HepG2 (cell line): Measurements from ENCODE around the gene PLOD3. TPM values are rescaled to one million over a fixed set of nuclear protein-coding genes. Genes with fewer than 3 reads are reported as not detected.
A peak's percentile ranks its signal among the peaks of the same experiment; 100 is the strongest.

Experiments
- ATF1 ChIP-seq: IDR thresholded peaks from 2 replicates; pipeline ENCODE4 v1.6.1; 2016; ENCODE audit warnings: mild to moderate bottlenecking, control low read depth
- HMG20B ChIP-seq: conservative IDR thresholded peaks from 2 replicates; pipeline ENCODE4 v1.6.1; 2016; ENCODE audit warnings: missing genetic modification reagents, missing compliant biosample characterization
- MAFG ChIP-seq: sonication (generic); formaldehyde crosslinking; IDR thresholded peaks from 2 replicates; pipeline ENCODE4 v1.5.1; 2020; ENCODE audit warnings: mild to moderate bottlenecking, missing genetic modification reagents
- PAWR ChIP-seq: sonication (generic); formaldehyde crosslinking; IDR thresholded peaks from 2 replicates; pipeline ENCODE4 v1.4.0; 2020; ENCODE audit warnings: missing genetic modification reagents, mild to moderate bottlenecking, borderline replicate concordance
- RBM39 ChIP-seq: fragments of 200-400 bp; formaldehyde crosslinking; IDR thresholded peaks from one replicate; pipeline ENCODE4 v1.6.1; 2018; ENCODE audit warnings: antibody characterized with exemption, mild to moderate bottlenecking, low read depth, low read length; ENCODE audit not compliant: poor library complexity, severe bottlenecking
- SSRP1 ChIP-seq: IDR thresholded peaks from 2 replicates; pipeline ENCODE4 v1.6.1; 2016; ENCODE audit warnings: control low read depth
- TCF12 ChIP-seq, 2 experiments: fragments of 450-650 bp in 1 of 2; sonication (generic) in 1 of 2; formaldehyde crosslinking in 1 of 2; IDR thresholded peaks; 2 replicates each; pipeline versions ENCODE4 v1.6.1 to v1.8.0; 2017 to 2022; ENCODE audit warnings: antibody characterized with exemption in 1 of 2, mild to moderate bottlenecking in 1 of 2, missing genetic modification reagents in 1 of 2, moderate library complexity in 1 of 2
- TMF1 ChIP-seq: sonication (generic); formaldehyde crosslinking; IDR thresholded peaks from 2 replicates; pipeline ENCODE4 v1.8.1; 2022; ENCODE audit warnings: low read depth, missing genetic modification reagents
- ZBTB7B ChIP-seq: sonication (generic); formaldehyde crosslinking; IDR thresholded peaks from 2 replicates; pipeline ENCODE4 v1.4.0; 2020; ENCODE audit warnings: missing genetic modification reagents
- ZNF549 ChIP-seq: sonication (generic); formaldehyde crosslinking; IDR thresholded peaks from 2 replicates; pipeline ENCODE4 v1.5.0; 2020; ENCODE audit warnings: missing genetic modification reagents
- ZSCAN25 ChIP-seq: sonication (generic); formaldehyde crosslinking; IDR thresholded peaks from 2 replicates; pipeline ENCODE4 v1.8.0; 2022; ENCODE audit warnings: mild to moderate bottlenecking, missing genetic modification reagents
- polyA plus RNA-seq, 8 experiments: library from polyadenylated mRNA; depleted of rRNA in 3 of 8; stranded (reverse) in 7 of 8; unstranded in 1 of 8; fragments of >200 nt; fragmentation: Illumina TruSeq in 4 of 8; extraction: Trizol in 4 of 8; gene quantifications; 2 replicates each; pipeline versions ENCODE4 v1.2.1 to v1.2.3, GENCODE V29; 2011 to 2016; ENCODE audit warnings: low read depth in 4 of 8, missing spikeins in 1 of 8, mixed read lengths in 1 of 8; ENCODE audit not compliant: insufficient read depth in 1 of 8
- total RNA-seq, 5 experiments: library from RNA; depleted of rRNA; stranded (reverse); fragments of >200 nt; fragmentation: Illumina TruSeq; extraction: Trizol; gene quantifications; 2 replicates each; pipeline ENCODE4 v1.2.3, GENCODE V29; 2016; ENCODE audit warnings: low read depth in 1 of 5
- TF ChIP-seq, protein P1 (sequence below): sonication (generic); formaldehyde crosslinking; conservative IDR thresholded peaks from 2 replicates; pipeline ENCODE4 v1.8.0; 2022; ENCODE audit warnings: mild to moderate bottlenecking, moderate library complexity, missing genetic modification reagents
- TF ChIP-seq, protein P2 (sequence below): sonication (generic); formaldehyde crosslinking; IDR thresholded peaks from one replicate; pipeline ENCODE4 v1.5.1; 2020; ENCODE audit warnings: mild to moderate bottlenecking, missing genetic modification reagents; ENCODE audit errors: not compliant biosample characterization
- TF ChIP-seq, protein P3 (sequence below), 2 experiments: IDR thresholded peaks; 2 replicates each; pipeline ENCODE4 v1.6.1; 2011 to 2012; ENCODE audit warnings: low read length in 2 of 2, borderline replicate concordance in 1 of 2, low read depth in 1 of 2, mild to moderate bottlenecking in 1 of 2, moderate library complexity in 1 of 2

The PLOD3 gene
- total and polyA plus RNA-seq, 2 of the 13 experiments (the other 11 are each of a cell fraction or from before 2014, with no cell fraction given): 65.8 to 67.4 TPM

DNA sequence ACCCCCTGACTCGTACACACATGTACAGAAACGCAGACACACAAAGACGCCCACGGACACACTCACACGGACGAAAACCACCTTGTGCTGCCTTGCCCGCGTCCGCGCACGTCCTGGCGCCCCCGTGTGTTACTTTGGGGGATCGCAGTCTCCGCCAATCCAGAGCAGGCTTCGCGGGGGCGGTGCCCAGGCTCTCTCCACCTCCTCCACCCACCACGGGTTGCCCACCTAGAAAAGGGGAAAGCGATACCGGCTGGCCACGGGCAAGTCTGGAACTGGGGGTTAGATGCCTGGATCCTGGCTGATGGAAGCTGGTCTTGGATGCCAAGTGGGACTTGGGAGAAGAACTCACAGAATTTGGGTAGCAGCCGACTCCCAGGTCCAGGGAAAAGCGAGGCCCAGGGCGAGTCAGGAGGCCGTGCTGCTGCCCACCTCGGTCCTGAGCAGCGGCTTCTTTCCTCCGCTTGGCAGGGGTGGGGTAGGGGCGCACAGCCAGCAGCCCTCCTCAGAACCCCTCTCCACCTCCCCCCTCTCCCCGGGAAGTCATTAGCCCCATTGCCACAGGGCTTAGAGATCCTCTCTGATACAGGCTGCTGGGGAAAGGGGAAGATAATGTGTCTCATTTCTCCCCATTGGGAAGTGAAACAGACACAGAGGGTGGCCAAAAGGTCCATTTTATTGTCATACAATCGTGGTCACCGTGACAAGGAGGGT, 47.4 kb downstream of the PLOD3 start (continued):
- no peak for TF ChIP-seq TCF12 (IDR thresholded peaks at IDR 0.05)
- no peak for TF ChIP-seq TCF12 (CRISPR knock-in tag; IDR thresholded peaks at IDR 0.05)
- TF ChIP-seq ZSCAN25 (CRISPR knock-in tag): no peak
- TF ChIP-seq, protein P1, sequence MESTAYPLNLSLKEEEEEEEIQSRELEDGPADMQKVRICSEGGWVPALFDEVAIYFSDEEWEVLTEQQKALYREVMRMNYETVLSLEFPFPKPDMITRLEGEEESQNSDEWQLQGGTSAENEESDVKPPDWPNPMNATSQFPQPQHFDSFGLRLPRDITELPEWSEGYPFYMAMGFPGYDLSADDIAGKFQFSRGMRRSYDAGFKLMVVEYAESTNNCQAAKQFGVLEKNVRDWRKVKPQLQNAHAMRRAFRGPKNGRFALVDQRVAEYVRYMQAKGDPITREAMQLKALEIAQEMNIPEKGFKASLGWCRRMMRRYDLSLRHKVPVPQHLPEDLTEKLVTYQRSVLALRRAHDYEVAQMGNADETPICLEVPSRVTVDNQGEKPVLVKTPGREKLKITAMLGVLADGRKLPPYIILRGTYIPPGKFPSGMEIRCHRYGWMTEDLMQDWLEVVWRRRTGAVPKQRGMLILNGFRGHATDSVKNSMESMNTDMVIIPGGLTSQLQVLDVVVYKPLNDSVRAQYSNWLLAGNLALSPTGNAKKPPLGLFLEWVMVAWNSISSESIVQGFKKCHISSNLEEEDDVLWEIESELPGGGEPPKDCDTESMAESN: peak; percentile 38; the same call in 1 of the 2 replicates
- no peak for TF ChIP-seq MAFG
- no peak for TF ChIP-seq SSRP1
- no peak for TF ChIP-seq PAWR (CRISPR knock-in tag)
- TF ChIP-seq TMF1: no peak
- TF ChIP-seq, protein P2, sequence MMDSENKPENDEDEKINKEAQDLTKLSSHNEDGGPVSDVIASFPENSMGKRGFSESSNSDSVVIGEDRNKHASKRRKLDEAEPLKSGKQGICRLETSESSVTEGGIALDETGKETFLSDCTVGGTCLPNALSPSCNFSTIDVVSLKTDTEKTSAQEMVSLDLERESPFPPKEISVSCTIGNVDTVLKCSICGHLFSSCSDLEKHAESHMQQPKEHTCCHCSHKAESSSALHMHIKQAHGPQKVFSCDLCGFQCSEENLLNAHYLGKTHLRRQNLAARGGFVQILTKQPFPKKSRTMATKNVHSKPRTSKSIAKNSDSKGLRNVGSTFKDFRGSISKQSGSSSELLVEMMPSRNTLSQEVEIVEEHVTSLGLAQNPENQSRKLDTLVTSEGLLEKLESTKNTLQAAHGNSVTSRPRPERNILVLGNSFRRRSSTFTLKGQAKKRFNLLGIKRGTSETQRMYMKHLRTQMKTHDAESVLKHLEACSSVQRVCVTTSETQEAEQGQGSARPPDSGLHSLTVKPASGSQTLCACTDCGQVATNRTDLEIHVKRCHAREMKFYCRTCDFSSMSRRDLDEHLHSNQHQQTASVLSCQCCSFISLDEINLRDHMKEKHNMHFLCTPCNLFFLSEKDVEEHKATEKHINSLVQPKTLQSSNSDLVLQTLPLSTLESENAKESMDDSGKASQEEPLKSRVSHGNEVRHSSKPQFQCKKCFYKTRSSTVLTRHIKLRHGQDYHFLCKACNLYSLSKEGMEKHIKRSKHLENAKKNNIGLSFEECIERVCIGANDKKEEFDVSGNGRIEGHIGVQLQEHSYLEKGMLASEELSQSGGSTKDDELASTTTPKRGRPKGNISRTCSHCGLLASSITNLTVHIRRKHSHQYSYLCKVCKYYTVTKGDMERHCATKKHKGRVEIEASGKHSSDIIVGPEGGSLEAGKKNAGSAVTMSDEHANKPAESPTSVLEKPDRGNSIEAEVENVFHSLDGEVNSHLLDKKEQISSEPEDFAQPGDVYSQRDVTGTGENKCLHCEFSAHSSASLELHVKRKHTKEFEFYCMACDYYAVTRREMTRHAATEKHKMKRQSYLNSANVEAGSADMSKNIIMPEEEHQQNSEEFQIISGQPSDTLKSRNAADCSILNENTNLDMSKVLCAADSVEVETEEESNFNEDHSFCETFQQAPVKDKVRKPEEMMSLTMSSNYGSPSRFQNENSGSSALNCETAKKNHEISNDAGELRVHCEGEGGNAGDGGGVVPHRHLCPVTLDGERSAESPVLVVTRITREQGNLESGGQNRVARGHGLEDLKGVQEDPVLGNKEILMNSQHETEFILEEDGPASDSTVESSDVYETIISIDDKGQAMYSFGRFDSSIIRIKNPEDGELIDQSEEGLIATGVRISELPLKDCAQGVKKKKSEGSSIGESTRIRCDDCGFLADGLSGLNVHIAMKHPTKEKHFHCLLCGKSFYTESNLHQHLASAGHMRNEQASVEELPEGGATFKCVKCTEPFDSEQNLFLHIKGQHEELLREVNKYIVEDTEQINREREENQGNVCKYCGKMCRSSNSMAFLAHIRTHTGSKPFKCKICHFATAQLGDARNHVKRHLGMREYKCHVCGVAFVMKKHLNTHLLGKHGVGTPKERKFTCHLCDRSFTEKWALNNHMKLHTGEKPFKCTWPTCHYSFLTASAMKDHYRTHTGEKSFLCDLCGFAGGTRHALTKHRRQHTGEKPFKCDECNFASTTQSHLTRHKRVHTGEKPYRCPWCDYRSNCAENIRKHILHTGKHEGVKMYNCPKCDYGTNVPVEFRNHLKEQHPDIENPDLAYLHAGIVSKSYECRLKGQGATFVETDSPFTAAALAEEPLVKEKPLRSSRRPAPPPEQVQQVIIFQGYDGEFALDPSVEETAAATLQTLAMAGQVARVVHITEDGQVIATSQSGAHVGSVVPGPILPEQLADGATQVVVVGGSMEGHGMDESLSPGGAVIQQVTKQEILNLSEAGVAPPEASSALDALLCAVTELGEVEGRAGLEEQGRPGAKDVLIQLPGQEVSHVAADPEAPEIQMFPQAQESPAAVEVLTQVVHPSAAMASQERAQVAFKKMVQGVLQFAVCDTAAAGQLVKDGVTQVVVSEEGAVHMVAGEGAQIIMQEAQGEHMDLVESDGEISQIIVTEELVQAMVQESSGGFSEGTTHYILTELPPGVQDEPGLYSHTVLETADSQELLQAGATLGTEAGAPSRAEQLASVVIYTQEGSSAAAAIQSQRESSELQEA (CRISPR knock-in tag): no peak
- TF ChIP-seq HMG20B (CRISPR knock-in tag): no peak
- no peak for TF ChIP-seq ATF1
- TF ChIP-seq ZBTB7B (CRISPR knock-in tag): no peak
- TF ChIP-seq, protein P3, sequence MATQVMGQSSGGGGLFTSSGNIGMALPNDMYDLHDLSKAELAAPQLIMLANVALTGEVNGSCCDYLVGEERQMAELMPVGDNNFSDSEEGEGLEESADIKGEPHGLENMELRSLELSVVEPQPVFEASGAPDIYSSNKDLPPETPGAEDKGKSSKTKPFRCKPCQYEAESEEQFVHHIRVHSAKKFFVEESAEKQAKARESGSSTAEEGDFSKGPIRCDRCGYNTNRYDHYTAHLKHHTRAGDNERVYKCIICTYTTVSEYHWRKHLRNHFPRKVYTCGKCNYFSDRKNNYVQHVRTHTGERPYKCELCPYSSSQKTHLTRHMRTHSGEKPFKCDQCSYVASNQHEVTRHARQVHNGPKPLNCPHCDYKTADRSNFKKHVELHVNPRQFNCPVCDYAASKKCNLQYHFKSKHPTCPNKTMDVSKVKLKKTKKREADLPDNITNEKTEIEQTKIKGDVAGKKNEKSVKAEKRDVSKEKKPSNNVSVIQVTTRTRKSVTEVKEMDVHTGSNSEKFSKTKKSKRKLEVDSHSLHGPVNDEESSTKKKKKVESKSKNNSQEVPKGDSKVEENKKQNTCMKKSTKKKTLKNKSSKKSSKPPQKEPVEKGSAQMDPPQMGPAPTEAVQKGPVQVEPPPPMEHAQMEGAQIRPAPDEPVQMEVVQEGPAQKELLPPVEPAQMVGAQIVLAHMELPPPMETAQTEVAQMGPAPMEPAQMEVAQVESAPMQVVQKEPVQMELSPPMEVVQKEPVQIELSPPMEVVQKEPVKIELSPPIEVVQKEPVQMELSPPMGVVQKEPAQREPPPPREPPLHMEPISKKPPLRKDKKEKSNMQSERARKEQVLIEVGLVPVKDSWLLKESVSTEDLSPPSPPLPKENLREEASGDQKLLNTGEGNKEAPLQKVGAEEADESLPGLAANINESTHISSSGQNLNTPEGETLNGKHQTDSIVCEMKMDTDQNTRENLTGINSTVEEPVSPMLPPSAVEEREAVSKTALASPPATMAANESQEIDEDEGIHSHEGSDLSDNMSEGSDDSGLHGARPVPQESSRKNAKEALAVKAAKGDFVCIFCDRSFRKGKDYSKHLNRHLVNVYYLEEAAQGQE (IDR thresholded peaks at IDR 0.05; ENCODE audit: borderline replicate concordance in 1 of 2, low read depth in 1 of 2, low read length in 2 of 2): 0 out of 4 replicates have a peak, but pooled peaks of 1 of the 2 experiments have one; percentile 24
- no peak for TF ChIP-seq ZNF549 (CRISPR knock-in tag)
- no peak for TF ChIP-seq RBM39
